GM12892 (cell line): ENCODE data around the gene DAB2.

Experiments
- POLR2A ChIP-seq: IDR thresholded peaks from 2 replicates; pipeline ENCODE4 v1.6.1; 2011; ENCODE audit warnings: low read depth, low read length, control low read depth
- POLR2AphosphoS5 ChIP-seq: IDR thresholded peaks from 2 replicates; pipeline ENCODE4 v1.6.1; 2011; ENCODE audit warnings: low read depth, low read length, control low read depth

- TF ChIP-seq POLR2A = no peak
- TF ChIP-seq POLR2AphosphoS5 = no peak
Observed at GRCh38 chr5:39422728-39423285, 2.0 kb downstream of the DAB2 start.
